GM15510 (cell line): Measurements from ENCODE around the gene MIER3.

Experiments used
- POLR2A ChIP-seq: IDR thresholded peaks from 3 replicates; pipeline ENCODE4 v1.6.1; 2011; ENCODE audit warnings: borderline replicate concordance; ENCODE audit not compliant: insufficient read length; ENCODE audit errors: extremely low read depth

Gene MIER3

GRCh38 chr5:56919942-56920662, 31.8 kb downstream of the MIER3 start:
- no peak for TF ChIP-seq POLR2A

GRCh38 chr5:56918054-56918453, 33.9 kb downstream of the MIER3 start:
- TF ChIP-seq POLR2A, result no peak

- no peak for TF ChIP-seq POLR2A
Observed at GRCh38 chr5:56917534-56917933, 34.4 kb downstream of the MIER3 start.

GRCh38 chr5:56914678-56915077, 37.2 kb downstream of the MIER3 start:
- no peak for TF ChIP-seq POLR2A

- TF ChIP-seq POLR2A, result no peak
Observed at GRCh38 chr5:56913766-56914165, 38.2 kb downstream of the MIER3 start.

GRCh38 chr5:56910210-56910965, 41.5 kb downstream of the MIER3 start:
- TF ChIP-seq POLR2A, result no peak

GRCh38 chr5:56909294-56910209, 42.4 kb downstream of the MIER3 start, which contains the start of gene SETD9:
SETD9 (plus strand) TSS chr5:56909596; CDS start chr5:56909646, 50 bp downstream.
- TF ChIP-seq POLR2A, result peak; percentile 97

- TF ChIP-seq POLR2A, result no peak
Observed at GRCh38 chr5:56908942-56909293, 43.0 kb downstream of the MIER3 start.

GRCh38 chr5:56900858-56901578, 50.9 kb downstream of the MIER3 start:
- no peak for TF ChIP-seq POLR2A

GRCh38 chr5:56900395-56900794, 51.5 kb downstream of the MIER3 start:
- TF ChIP-seq POLR2A, result no peak

- TF ChIP-seq POLR2A, result no peak
Observed at GRCh38 chr5:56898213-56898612, 53.7 kb downstream of the MIER3 start.

- no peak for TF ChIP-seq POLR2A
Observed at GRCh38 chr5:56896763-56897162, 55.2 kb downstream of the MIER3 start.

- TF ChIP-seq POLR2A, result no peak
Observed at GRCh38 chr5:56893251-56893951, 58.5 kb downstream of the MIER3 start.

- TF ChIP-seq POLR2A, result no peak
Observed at GRCh38 chr5:56881571-56881970, 70.4 kb downstream of the MIER3 start.
